Memory B cell (primary cell): ENCODE results near the gene CD8B2.
"Not testable (repeated sequence)": the region's sequence is repeated elsewhere in the genome, so short reads cannot be mapped to it uniquely, and the experiment has no call there.

Source experiments
- ATAC-seq: fragments of 150-1000 bp; cut with Tn5 transposase; 2 replicates; pipeline ENCODE4 v1.10.0; 2021; ENCODE audit warnings: low read depth, mild to moderate bottlenecking, moderate library complexity
- DNase-seq, 2 donors: peaks; one replicate each; pipeline ENCODE4 v3.0.0; 2022; ENCODE audit warnings: low spot score in 2 of 2
- H3K27ac Mint-ChIP-seq: one replicate; pipeline ENCODE4 v1.8.0; 2022; ENCODE audit warnings: mild to moderate bottlenecking, moderate library complexity, mixed read lengths
- H3K27me3 Mint-ChIP-seq: one replicate; pipeline ENCODE4 v1.8.0; 2022; ENCODE audit warnings: mixed read lengths
- H3K36me3 Mint-ChIP-seq: one replicate; pipeline ENCODE4 v1.8.0; 2022; ENCODE audit warnings: mild to moderate bottlenecking, mixed read lengths
- H3K4me1 Mint-ChIP-seq: one replicate; pipeline ENCODE4 v1.8.0; 2022; ENCODE audit warnings: mixed read lengths
- H3K4me3 Mint-ChIP-seq: one replicate; pipeline ENCODE4 v1.8.0; 2022; ENCODE audit warnings: mild to moderate bottlenecking, moderate library complexity, mixed read lengths
- H3K9me3 Mint-ChIP-seq: one replicate; pipeline ENCODE4 v1.8.0; 2022; ENCODE audit warnings: mixed read lengths

The CD8B2 gene

DNA sequence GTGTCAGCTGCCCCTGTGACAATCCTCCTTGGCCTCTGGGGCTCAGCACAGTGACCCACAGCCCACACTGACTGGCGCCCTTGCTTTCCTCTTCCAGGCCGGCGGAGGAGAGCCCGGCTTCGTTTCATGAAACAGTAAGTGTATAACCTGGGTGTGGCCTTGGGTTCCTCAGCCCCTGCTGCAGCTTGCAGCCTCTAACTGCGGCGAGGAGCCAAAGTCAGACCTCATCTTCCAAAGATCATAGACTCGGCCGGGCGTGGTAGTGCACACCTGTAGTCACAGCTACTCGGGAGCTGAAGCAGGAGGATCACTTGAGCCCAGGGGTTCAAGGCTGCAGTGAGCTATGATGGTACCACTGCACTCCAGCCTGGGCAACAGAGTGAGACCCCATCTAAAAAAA is 17.0 kb downstream of the CD8B2 start:
- not testable (repeated sequence) for H3K27me3 Mint-ChIP-seq, H3K27ac Mint-ChIP-seq

GRCh38 chr2:106504787-106505186 is 17.6 kb downstream of the CD8B2 start:
- H3K27ac Mint-ChIP-seq, H3K36me3 Mint-ChIP-seq, H3K4me3 Mint-ChIP-seq, H3K9me3 Mint-ChIP-seq, DNase-seq, ATAC-seq, H3K27me3 Mint-ChIP-seq, H3K4me1 Mint-ChIP-seq: not testable (repeated sequence)

More for the DNA sequence above, 17.0 kb downstream of the CD8B2 start:
- DNase-seq, ATAC-seq, H3K36me3 Mint-ChIP-seq, H3K4me3 Mint-ChIP-seq, H3K9me3 Mint-ChIP-seq, H3K4me1 Mint-ChIP-seq: not testable (repeated sequence)

DNA sequence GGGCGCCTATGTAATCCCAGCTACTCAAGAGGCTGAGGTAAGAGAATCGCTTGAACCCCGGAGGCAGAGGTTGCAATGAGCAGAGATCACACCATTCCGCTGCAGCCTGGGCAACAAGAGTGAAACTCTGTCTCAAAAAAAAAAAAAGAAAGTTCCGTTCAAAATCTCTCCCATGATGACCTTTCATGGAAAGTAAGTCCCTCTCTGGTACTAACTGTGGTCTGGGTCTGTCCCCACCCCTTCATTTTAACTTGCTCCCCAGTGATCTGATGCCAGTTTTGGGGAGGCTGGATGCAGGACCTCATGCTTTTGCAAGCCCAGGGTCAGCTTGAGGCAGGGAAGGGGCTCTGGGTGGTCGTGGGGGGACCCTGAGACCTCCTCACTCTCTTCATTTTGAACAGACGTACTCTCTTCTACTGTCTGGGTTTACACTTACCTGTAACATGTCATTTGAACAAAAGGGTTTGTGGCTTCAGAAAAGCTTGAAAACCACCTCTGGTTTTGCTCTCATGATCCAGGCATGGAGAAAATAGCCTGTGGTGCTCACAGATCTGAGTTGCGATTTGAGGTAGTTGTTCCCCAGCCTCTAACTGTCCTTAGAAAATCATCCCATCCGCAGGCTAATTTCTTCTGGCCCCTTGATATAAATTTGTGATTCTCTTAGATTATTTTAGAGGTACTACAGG is 19.0 kb downstream of the CD8B2 start:
- H3K4me3 Mint-ChIP-seq, H3K27me3 Mint-ChIP-seq, H3K9me3 Mint-ChIP-seq, DNase-seq, H3K36me3 Mint-ChIP-seq, H3K27ac Mint-ChIP-seq, H3K4me1 Mint-ChIP-seq, ATAC-seq: not testable (repeated sequence)

GRCh38 chr2:106508660-106509373 is 21.7 kb downstream of the CD8B2 start:
- not testable (repeated sequence) for H3K4me3 Mint-ChIP-seq, DNase-seq, H3K27me3 Mint-ChIP-seq, H3K36me3 Mint-ChIP-seq, ATAC-seq, H3K27ac Mint-ChIP-seq, H3K4me1 Mint-ChIP-seq, H3K9me3 Mint-ChIP-seq

DNA sequence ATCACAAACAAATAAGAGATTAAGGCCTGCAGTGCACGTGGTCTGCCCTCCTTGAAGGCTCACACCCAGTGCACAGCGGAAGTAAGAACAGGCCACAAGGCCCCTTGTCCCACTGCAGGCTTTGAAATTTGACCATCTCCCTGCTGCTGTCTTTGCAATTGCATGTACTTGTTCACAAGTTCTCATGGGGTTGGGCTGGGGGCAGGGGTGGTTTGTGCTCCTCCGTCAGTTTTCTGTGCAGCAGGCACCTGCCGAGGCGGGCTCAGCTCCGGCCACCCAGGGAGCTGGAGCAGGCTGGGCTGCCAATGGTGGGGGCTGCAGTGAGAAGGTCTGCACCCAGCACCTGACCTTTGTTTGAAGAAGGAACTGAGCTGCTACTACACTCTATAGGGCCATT is 22.2 kb downstream of the CD8B2 start:
- not testable (repeated sequence) for ATAC-seq, DNase-seq, H3K36me3 Mint-ChIP-seq, H3K9me3 Mint-ChIP-seq, H3K4me1 Mint-ChIP-seq, H3K4me3 Mint-ChIP-seq, H3K27me3 Mint-ChIP-seq, H3K27ac Mint-ChIP-seq

DNA sequence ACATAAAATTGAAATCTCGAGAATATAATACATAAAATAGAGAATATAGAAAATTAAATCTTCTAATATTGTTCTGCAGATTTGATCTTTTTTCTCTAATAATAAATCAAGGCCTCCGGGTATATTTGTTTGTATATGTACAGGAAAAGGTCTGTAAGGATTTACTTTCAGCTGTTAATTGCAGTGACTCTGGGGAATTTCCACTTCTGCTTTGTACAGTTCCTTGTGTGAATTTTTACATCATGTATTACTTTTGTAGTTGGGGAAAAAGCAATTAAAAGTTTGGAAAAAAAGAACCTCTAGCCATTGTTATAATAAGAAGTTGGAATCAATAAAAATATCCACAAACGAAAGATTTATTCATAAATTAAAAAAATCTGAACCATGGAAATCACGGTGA is 23.6 kb downstream of the CD8B2 start:
- ATAC-seq, H3K27me3 Mint-ChIP-seq, H3K27ac Mint-ChIP-seq, H3K4me3 Mint-ChIP-seq, DNase-seq, H3K4me1 Mint-ChIP-seq, H3K9me3 Mint-ChIP-seq, H3K36me3 Mint-ChIP-seq: not testable (repeated sequence)

- not testable (repeated sequence) for H3K36me3 Mint-ChIP-seq, H3K4me3 Mint-ChIP-seq, H3K27ac Mint-ChIP-seq, DNase-seq, H3K4me1 Mint-ChIP-seq, H3K9me3 Mint-ChIP-seq, H3K27me3 Mint-ChIP-seq, ATAC-seq
These were observed 24.3 kb downstream of the CD8B2 start for GRCh38 chr2:106511476-106511901.

- not testable (repeated sequence) for H3K4me3 Mint-ChIP-seq, ATAC-seq, H3K27me3 Mint-ChIP-seq
These were observed 24.8 kb downstream of the CD8B2 start for GRCh38 chr2:106511934-106512333.

DNA sequence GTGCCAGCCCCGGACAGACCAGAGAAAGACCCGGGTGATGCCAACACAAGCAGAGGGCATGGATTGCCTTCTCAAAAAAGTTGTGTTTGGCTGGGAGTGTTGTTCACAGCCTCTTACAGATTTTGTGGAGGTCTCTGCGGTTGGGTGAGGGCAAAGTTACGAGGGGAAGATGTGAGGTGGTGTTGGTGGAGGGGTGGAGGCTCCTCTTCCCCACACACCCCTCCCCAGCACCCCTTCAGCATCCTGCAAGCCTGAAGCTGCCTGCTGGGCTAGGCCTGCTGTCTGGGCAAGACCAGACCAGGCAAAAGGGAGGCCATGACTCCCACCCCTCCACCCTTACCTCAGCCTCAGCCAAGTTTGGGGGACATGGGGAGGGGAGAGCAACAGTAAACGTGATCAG is 26.2 kb downstream of the CD8B2 start:
- H3K9me3 Mint-ChIP-seq, DNase-seq, H3K36me3 Mint-ChIP-seq, ATAC-seq, H3K27me3 Mint-ChIP-seq, H3K4me1 Mint-ChIP-seq, H3K4me3 Mint-ChIP-seq, H3K27ac Mint-ChIP-seq: not testable (repeated sequence)

More at GRCh38 chr2:106511934-106512333, 24.8 kb downstream of the CD8B2 start:
- not testable (repeated sequence) for DNase-seq, H3K4me1 Mint-ChIP-seq, H3K36me3 Mint-ChIP-seq, H3K9me3 Mint-ChIP-seq, H3K27ac Mint-ChIP-seq

- not testable (repeated sequence) for H3K4me1 Mint-ChIP-seq, H3K9me3 Mint-ChIP-seq, H3K4me3 Mint-ChIP-seq, ATAC-seq, H3K36me3 Mint-ChIP-seq, DNase-seq, H3K27ac Mint-ChIP-seq
- peaks cover 11% of the 10 kb centered on the region for H3K27me3 Mint-ChIP-seq
These were observed 27.7 kb downstream of the CD8B2 start for GRCh38 chr2:106514827-106515226.

DNA sequence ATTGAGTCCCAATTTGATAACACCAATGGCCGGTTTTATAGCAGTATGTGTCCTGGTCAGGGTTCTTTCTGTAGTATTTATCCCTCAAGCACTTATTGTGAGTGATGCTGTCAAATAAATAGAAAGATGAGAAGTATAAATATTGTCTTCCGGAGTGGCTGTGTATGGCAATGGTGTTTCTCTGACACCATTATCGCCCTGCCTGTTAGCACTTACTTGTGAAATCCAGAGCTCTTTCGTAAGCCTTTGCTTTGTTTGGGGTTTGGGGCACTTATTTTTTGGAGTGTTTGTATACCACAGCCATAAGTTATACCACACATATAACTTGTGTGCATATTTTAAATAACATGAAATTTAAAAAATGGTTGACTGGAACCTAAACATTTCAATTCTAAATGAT is 29.3 kb downstream of the CD8B2 start:
- H3K36me3 Mint-ChIP-seq = no peaks in the 10 kb centered on the region
- H3K4me1 Mint-ChIP-seq = peaks cover 2% of the 10 kb centered on the region
- H3K9me3 Mint-ChIP-seq = peaks cover 1% of the 10 kb centered on the region
- H3K27me3 Mint-ChIP-seq = peaks cover 12% of the 10 kb centered on the region
- H3K4me3 Mint-ChIP-seq = no peak overlapping the region
- DNase-seq = no peak
- no peak overlapping the region for H3K27ac Mint-ChIP-seq
- ATAC-seq = no peak

DNA sequence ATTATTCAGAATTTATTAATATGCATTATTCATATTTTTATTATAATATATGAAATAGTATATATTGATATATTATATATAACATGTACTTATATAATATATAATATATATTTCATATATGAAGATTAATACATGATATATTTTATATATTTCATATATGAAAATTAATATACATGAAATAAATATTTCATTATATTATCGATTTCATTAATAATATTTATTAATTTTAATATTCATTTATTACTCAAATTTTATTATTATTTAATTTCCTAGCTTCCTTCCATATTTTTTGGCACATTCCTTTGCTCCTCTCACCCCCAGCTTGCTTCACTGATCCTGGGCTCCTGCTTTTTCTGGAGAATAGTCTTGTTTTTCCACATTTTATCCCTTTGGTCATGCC is 29.7 kb downstream of the CD8B2 start:
- peaks cover 2% of the 10 kb centered on the region for H3K4me1 Mint-ChIP-seq

DNA sequence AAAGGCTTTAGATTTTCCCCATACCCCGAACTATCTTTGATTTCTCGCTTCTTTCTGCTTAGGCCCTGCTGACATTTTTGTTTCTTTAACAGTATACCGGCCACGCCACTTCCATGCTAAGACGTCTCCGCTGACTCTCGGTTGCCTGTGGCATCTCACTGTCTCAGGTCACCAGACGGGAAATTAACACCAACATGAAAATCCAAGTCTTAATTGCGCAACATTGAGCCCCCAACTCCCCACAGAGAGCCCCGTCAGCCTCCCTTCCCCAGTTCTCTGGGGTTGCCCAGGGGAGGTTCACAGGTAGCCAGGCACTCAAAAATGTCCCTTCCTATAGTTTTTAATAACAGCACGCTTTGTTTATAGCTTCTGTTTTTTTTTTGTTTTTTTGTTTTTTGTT is 30.2 kb downstream of the CD8B2 start:
- Mint-ChIP-seq H3K27me3 (peaks cover 10% of the 10 kb centered on the region), H3K4me1 (no peaks in the 10 kb centered on the region), H3K9me3 (peaks cover 1% of the 10 kb centered on the region), H3K4me3 (no peak overlapping the region), H3K27ac (no peak overlapping the region), H3K36me3 (no peaks in the 10 kb centered on the region)
- DNase-seq (no peak), ATAC-seq (no peak)

More for the DNA sequence above, 29.7 kb downstream of the CD8B2 start:
- Mint-ChIP-seq H3K27ac (no peak overlapping the region), H3K27me3 (peaks cover 12% of the 10 kb centered on the region), H3K36me3 (no peaks in the 10 kb centered on the region), H3K9me3 (peaks cover 1% of the 10 kb centered on the region), H3K4me3 (no peak overlapping the region)
- ATAC-seq = no peak
- DNase-seq = no peak

DNA sequence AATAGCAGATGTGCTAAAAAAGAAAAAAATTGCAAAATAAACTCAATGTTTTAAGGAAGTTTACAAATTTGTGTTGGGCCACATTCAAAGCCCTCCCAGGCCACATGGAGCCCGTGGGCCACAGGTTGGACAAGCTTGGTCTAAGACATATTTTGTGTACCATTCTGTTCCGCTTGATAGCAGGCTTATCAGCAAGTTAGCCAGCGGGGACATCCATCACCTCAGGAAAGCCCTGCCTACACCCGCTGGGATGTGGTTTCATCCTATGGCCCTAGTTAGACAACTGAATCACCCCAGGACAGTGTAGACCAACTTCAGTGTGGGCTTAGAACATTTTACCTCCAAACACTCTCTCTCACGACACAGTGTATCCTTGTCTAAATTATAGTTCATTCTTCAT is 32.6 kb downstream of the CD8B2 start:
- Mint-ChIP-seq H3K27me3 (peaks cover 10% of the 10 kb centered on the region), H3K4me1 (no peaks in the 10 kb centered on the region), H3K36me3 (no peaks in the 10 kb centered on the region), H3K4me3 (no peak overlapping the region), H3K27ac (no peak overlapping the region), H3K9me3 (peaks cover 1% of the 10 kb centered on the region)
- DNase-seq (no peak), ATAC-seq (no peak)

DNA sequence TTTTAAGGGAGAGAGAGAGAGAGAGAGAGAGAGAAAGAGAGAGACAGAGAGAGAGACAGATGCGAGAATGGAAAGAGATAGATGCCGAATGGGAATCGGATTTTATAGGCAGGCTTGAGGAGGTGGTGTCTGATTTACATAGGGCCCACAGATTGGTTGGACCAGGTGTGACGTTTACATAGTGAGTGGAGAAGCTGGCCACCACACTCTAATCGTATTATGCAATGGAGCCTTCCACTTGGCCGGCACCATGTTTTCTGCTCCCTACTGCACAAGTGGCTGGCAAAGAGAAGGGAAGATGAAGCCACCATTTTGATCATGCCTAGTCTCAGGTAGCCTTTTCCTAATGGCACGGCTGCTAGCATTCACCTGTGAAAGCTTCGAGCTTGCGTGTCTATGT is 33.9 kb downstream of the CD8B2 start:
- no peak for DNase-seq
- Mint-ChIP-seq H3K4me1 (no peaks in the 10 kb centered on the region), H3K4me3 (no peak overlapping the region), H3K27ac (no peak overlapping the region), H3K9me3 (peaks cover 3% of the 10 kb centered on the region), H3K36me3 (no peaks in the 10 kb centered on the region), H3K27me3 (peaks cover 10% of the 10 kb centered on the region)
- ATAC-seq = no peak
